ENCODE measurements around the gene TMEM196. TPM values are rescaled to one million over a fixed set of nuclear protein-coding genes. Genes with fewer than 3 reads are reported as not detected.

The TMEM196 gene
- total and polyA plus RNA-seq, 9 of the 15 experiments (the other 6 are each of a cell fraction or from before 2014, with no cell fraction given): not detected

DNA sequence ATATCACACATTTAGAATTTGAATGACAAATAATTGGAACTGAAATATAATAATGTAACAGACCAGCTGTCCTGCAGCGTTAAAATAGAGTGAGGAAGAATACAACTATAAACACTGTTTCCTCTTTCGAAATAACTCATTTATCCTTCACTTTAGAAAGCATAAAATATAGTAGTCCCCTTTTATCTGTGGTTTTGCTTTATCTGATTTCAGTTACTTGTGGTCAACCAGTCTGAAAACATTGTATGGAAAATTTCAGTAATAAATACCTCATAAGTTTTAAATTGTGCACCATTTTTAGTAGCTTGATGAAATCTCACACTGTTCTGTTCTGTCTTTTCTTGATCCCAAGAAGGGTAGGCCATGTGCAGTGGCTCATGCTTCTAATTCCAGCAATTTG is 96.2 kb downstream of the TMEM196 start (continued):
- TF ChIP-seq, protein P1, sequence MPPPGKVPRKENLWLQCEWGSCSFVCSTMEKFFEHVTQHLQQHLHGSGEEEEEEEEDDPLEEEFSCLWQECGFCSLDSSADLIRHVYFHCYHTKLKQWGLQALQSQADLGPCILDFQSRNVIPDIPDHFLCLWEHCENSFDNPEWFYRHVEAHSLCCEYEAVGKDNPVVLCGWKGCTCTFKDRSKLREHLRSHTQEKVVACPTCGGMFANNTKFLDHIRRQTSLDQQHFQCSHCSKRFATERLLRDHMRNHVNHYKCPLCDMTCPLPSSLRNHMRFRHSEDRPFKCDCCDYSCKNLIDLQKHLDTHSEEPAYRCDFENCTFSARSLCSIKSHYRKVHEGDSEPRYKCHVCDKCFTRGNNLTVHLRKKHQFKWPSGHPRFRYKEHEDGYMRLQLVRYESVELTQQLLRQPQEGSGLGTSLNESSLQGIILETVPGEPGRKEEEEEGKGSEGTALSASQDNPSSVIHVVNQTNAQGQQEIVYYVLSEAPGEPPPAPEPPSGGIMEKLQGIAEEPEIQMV (tag; conservative IDR thresholded peaks at IDR 0.05; ENCODE audit: low read depth): no peak
- TF ChIP-seq RBM25 (IDR thresholded peaks at IDR 0.05; ENCODE audit: low read depth, low read length, severe bottlenecking) (no peak), JUND (IDR thresholded peaks at IDR 0.05; ENCODE audit: borderline replicate concordance, low read depth, low read length) (no peak), JUND (tag; IDR thresholded peaks at IDR 0.05; ENCODE audit: borderline replicate concordance, low read depth, low read length) (no peak), TEAD2 (tag; IDR thresholded peaks at IDR 0.05) (no peak), NCOA6 (IDR thresholded peaks at IDR 0.05) (no peak), RAD21 (CRISPR knock-in tag; conservative IDR thresholded peaks at IDR 0.05 in 1 of 2, IDR thresholded peaks at IDR 0.05 in 1 of 2) (peak in 1 of 2 experiments; percentile 19; a peak in 1 of 4 replicates), NR2F6 (CRISPR knock-in tag; IDR thresholded peaks at IDR 0.05) (no peak), HIVEP1 (CRISPR knock-in tag; IDR thresholded peaks at IDR 0.05) (no peak), ATF7 (IDR thresholded peaks at IDR 0.05) (no peak), ARID1B (IDR thresholded peaks at IDR 0.05) (peak; percentile 29; the same call in 1 of the 2 replicates), ZNF785 (CRISPR knock-in tag; IDR thresholded peaks at IDR 0.05) (no peak), MCM3 (IDR thresholded peaks at IDR 0.05) (no peak), ZNF140 (CRISPR knock-in tag; IDR thresholded peaks at IDR 0.05) (no peak), SMARCA5 (IDR thresholded peaks at IDR 0.05) (no peak), POLR2AphosphoS2 (IDR thresholded peaks at IDR 0.05; ENCODE audit: low read length) (no peak), PURB (CRISPR knock-in tag; IDR thresholded peaks at IDR 0.05; ENCODE audit: low read depth) (no peak)
- TF ChIP-seq, protein P2, sequence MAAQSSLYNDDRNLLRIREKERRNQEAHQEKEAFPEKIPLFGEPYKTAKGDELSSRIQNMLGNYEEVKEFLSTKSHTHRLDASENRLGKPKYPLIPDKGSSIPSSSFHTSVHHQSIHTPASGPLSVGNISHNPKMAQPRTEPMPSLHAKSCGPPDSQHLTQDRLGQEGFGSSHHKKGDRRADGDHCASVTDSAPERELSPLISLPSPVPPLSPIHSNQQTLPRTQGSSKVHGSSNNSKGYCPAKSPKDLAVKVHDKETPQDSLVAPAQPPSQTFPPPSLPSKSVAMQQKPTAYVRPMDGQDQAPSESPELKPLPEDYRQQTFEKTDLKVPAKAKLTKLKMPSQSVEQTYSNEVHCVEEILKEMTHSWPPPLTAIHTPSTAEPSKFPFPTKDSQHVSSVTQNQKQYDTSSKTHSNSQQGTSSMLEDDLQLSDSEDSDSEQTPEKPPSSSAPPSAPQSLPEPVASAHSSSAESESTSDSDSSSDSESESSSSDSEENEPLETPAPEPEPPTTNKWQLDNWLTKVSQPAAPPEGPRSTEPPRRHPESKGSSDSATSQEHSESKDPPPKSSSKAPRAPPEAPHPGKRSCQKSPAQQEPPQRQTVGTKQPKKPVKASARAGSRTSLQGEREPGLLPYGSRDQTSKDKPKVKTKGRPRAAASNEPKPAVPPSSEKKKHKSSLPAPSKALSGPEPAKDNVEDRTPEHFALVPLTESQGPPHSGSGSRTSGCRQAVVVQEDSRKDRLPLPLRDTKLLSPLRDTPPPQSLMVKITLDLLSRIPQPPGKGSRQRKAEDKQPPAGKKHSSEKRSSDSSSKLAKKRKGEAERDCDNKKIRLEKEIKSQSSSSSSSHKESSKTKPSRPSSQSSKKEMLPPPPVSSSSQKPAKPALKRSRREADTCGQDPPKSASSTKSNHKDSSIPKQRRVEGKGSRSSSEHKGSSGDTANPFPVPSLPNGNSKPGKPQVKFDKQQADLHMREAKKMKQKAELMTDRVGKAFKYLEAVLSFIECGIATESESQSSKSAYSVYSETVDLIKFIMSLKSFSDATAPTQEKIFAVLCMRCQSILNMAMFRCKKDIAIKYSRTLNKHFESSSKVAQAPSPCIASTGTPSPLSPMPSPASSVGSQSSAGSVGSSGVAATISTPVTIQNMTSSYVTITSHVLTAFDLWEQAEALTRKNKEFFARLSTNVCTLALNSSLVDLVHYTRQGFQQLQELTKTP (IDR thresholded peaks at IDR 0.05; ENCODE audit: low read depth in 1 of 2, partially characterized antibody in 2 of 2): no peak
- TF ChIP-seq, protein P3, sequence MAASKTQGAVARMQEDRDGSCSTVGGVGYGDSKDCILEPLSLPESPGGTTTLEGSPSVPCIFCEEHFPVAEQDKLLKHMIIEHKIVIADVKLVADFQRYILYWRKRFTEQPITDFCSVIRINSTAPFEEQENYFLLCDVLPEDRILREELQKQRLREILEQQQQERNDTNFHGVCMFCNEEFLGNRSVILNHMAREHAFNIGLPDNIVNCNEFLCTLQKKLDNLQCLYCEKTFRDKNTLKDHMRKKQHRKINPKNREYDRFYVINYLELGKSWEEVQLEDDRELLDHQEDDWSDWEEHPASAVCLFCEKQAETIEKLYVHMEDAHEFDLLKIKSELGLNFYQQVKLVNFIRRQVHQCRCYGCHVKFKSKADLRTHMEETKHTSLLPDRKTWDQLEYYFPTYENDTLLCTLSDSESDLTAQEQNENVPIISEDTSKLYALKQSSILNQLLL (CRISPR knock-in tag; IDR thresholded peaks at IDR 0.05; ENCODE audit: borderline replicate concordance): no peak
- TF ChIP-seq, protein P4, sequence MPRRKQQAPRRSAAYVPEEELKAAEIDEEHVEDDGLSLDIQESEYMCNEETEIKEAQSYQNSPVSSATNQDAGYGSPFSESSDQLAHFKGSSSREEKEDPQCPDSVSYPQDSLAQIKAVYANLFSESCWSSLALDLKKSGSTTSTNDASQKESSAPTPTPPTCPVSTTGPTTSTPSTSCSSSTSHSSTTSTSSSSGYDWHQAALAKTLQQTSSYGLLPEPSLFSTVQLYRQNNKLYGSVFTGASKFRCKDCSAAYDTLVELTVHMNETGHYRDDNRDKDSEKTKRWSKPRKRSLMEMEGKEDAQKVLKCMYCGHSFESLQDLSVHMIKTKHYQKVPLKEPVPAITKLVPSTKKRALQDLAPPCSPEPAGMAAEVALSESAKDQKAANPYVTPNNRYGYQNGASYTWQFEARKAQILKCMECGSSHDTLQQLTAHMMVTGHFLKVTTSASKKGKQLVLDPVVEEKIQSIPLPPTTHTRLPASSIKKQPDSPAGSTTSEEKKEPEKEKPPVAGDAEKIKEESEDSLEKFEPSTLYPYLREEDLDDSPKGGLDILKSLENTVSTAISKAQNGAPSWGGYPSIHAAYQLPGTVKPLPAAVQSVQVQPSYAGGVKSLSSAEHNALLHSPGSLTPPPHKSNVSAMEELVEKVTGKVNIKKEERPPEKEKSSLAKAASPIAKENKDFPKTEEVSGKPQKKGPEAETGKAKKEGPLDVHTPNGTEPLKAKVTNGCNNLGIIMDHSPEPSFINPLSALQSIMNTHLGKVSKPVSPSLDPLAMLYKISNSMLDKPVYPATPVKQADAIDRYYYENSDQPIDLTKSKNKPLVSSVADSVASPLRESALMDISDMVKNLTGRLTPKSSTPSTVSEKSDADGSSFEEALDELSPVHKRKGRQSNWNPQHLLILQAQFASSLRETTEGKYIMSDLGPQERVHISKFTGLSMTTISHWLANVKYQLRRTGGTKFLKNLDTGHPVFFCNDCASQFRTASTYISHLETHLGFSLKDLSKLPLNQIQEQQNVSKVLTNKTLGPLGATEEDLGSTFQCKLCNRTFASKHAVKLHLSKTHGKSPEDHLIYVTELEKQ (CRISPR knock-in tag; IDR thresholded peaks at IDR 0.05): no peak

Data from K562 (cell line).